Endometrial microvascular endothelial cells (primary cell): ENCODE data around the gene KRTAP16-1. TPM values are rescaled to one million over a fixed set of nuclear protein-coding genes. Genes with fewer than 3 reads are reported as not detected.

ENCODE experiments used
- in situ Hi-C: cut with HindIII; loops from 2 replicates; pipeline ENCODE4 v1.10.0; 2017; ENCODE audit warnings: low sequenced_read_pairs, low pct_unique_long_range_greater_than_20kb; ENCODE audit errors: inconsistent ontology term
- total RNA-seq: library from RNA; depleted of rRNA; stranded (reverse); fragments of >200 nt; gene quantifications from one replicate; pipeline ENCODE4 v1.2.3, GENCODE V29; 2015; ENCODE audit errors: inconsistent ontology term

The KRTAP16-1 gene
- total RNA-seq, 1 donor from 2014 or later: not detected

DNA sequence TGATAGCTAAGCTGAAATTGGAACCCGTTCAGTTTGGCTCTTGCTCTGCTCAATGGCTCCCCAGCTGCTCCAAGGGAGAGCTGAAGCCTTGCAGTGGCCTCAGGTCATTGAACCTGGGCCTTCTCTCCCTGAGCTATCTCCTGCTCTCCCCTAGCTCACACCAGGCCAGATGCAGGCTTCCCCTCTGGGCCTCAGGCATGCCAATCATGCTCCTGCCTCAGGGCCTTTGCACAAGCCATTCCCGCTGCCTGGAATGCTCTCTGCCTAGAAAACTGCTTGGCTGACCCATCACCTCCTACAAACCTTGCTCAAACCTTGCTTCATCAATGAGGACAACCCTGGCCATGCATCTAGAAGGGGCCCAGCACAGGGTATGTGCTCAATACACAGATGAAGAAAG, 23.1 kb upstream of the KRTAP16-1 start:
- in situ Hi-C loops: no loop called here

DNA sequence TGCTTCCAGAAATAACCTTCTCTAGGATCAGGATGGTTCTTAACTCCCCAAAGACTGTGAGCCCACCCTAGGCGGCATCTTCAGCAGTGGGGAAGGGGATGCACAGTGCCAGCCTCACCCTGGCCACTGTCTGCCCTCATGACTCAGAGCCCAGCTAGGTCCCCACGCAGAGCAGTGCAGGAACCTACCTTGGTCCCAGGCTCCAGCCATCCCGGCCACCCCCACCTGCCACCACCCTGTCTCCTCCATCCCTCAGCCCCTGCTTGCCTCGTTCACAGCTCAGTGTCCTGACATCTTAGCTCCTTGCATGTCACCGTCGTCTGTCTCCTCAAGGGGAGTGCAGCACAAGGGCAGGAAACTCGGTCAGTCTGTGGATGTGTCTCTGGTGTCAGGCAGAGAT, 22.5 kb upstream of the KRTAP16-1 start:
- in situ Hi-C loops: no loop called here

DNA sequence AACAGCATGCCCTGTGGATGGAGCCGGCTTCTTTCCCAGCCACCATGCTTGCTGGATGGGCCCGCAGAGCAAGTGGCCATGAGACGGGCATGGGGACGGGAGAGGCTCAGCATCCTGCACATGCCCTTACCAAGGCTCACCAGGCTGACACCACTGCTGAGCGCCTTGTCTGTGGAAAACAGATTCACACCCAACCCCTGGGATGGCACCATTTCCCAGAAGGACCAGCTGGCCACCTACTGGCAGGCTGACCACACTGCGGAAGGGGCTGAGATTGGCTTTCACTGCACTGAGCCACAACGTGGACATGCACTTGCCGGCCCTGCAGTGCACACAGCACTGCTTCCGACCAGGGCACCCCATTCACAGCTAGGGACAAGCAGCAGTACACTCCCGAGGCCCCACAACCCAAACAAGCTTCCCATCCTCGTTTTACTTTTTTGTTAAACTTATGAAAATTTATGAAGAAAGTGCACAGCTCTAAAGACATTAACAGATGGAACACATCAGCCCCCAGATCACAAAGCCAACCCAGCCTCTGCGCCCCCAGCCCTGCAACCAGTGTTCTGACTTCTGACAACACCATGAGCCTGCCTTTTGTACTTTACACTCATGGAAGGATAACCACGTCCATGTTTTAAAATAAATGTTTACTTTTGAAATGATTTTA, 20.3 kb upstream of the KRTAP16-1 start:
- in situ Hi-C loops: no loop called here

DNA sequence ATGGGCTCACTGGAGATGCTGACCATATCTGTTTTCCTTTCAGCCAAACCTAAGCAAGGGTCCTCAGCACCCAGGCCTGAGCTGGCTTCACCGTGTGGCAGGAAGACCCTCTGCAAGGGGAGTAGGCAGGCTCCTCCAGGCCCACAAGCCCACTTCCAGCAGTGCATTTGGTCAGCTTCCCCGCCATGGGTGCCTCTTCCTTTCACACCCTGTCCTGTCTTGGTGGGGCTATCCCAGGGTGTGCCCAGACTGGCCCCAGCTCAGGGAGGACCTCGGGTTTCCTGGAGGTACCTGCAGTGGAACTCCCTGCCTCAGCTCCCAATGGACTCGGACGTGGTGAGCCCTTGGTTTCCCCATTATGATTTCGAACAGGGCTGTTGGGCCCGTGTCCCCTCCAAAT, 19.1 kb upstream of the KRTAP16-1 start:
- in situ Hi-C loops: no loop called here

DNA sequence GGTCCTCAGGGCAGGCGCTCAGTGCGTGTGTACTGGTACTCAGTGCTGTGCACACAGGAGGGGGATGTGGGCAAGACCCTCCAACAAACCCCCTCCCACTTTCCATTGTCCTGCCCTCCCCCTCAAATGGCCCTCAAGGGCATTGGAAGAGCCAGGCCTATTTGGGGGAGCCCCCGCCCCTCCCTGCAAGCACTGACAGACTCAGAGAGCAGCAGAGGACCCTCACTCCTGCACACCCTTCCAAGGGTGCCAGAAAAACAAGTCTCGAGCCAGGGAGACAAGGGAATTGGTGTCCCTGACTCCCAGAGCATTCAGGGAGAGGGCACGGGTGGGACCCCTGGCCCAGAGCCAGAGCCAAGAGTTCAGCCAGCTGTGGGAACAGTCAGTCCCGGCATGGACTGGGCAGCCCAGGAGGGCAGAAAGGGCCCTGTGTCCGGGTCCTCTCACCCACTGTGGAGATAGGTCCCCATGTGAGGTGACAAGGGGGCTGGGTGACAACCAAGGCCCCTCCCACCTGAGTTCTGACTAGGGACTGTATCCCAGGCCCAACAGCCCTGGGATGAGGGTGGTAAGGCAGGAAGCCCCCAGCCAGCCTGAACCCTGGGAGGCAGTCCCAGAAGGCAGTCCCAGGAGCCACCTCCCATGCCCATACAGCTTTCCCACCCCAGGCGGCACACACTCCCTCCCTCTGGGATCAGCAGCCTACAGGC, 18.5 kb upstream of the KRTAP16-1 start:
- in situ Hi-C loops: no loop called here

DNA sequence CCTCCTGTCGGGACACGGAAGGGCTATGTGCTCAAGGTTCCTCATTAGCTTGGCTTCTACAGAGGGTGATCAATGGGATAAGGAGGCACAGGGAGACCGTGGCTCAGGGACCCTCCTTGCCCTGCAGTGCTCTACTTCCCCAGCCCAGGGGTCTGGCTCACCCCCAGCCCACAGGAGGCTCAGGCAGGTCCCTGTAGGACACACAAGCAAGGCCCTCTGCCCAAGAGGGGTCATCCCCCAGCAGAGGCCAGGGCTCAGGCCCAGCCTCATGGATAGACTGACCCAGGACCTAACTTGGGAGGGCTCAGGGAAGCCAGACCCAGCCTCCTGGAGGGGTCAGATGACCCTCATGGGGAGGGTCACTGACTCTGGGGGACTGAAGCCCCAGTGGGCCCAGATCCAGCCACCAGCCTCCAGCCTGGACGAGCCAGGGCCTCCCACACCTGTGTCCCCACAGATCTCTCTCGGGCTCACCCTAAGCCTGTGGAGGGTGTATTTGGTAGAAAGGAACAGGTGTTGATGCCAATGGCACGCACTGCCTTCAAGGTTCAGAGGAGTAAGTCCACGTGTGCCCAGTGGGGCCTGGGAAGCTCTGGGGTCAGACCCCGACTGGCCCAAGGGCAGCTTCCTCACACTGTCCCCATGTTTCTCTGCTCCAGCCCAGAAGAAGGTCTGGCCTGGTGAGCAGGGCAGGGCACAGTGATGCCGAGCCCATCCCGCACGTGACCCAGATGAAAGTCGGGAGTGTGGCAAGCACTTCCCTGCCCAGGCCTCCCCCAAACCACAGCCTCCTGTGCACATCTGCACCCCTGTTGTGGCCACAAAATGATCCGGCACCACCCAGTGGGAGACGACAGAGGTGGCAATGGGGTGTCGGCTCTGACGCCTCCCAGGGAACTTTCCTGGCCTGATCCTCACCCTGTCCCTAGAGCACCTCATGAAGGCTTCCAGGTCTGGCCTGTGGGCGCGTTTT, 17.4 kb upstream of the KRTAP16-1 start:
- in situ Hi-C loops: no loop called here

DNA sequence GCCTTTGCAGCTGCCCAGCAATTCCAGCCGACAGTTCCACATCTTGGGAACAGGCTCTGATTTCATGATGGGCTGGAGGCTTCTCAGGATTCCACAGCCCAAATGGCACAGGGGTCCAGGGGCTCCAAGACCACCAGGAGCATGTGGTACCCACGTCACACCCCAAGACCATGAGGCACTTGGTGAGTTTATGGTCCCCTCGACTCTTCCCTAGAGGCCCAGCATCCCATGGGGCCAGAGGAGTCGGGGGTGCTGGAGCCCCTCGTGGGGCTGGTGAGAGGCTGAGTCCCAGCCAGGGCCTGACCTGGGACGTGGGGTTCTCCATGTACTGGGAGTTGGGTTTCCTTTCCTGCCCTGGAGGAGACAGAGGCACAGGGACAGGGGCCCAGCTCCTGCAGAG, 16.5 kb upstream of the KRTAP16-1 start:
- in situ Hi-C loops: no loop called here

DNA sequence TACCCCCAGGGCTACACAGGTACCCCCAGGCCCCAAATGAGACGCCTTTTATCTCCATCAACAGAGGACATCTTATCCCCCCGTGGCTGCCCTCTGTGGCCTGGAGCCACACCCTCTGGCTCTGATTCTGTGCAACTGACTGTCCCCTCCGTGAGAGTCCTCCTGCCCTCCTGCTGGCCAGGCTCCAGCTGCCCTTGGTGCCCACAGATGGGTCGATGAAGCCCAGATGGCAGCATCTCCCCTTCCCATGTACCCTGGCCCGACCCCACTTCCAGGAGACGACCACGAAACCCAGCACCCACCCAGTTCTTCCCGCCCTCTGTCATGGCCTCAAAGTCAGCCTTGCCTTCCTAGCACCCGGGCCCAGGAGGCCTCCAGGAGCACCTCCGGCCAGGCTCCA, 16.0 kb upstream of the KRTAP16-1 start:
- in situ Hi-C loops: no loop called here

DNA sequence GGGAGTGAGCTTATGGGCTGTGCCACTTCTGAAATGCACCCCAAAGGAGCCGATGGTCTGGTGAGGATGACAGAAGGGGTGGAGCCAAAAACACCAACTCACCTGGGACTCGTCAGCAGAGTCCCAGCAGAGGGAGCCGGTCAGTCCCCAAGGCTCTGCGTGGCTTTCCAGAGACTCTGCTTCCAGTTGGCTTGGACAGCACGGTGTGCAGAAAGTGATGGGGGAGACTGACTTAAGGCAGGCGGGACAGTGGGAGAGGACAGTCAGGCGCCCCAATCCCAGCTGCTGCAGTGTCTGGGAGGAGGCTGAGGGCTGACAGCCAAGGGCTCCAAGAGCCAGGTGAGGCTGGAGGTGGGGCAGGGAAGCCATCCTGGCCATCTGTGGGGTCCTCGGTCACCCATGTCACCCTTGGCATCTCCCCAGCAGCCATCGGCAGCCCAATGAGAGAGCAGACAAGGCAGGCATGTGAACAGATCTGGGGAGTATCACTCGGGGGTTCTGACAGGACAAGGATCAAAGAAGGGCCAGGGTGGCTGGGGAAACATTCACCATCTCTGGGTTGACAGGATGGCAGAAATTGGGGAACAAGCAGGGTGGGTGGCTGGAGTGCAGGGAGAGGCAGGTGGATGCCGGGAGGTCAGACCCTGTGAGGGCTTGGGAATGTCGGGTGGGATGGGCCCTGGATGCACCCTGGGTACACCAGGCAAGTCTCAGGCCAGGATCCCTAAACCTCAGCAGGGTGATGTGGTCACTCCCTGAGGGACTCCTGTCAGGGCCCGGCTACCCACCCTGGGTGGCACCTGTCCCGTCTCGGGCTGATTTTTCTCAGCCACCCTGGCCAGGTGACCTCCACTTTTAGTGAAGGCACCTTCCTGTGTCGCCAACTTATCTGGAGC, 15.3 kb upstream of the KRTAP16-1 start:
- in situ Hi-C loops: no loop called here

DNA sequence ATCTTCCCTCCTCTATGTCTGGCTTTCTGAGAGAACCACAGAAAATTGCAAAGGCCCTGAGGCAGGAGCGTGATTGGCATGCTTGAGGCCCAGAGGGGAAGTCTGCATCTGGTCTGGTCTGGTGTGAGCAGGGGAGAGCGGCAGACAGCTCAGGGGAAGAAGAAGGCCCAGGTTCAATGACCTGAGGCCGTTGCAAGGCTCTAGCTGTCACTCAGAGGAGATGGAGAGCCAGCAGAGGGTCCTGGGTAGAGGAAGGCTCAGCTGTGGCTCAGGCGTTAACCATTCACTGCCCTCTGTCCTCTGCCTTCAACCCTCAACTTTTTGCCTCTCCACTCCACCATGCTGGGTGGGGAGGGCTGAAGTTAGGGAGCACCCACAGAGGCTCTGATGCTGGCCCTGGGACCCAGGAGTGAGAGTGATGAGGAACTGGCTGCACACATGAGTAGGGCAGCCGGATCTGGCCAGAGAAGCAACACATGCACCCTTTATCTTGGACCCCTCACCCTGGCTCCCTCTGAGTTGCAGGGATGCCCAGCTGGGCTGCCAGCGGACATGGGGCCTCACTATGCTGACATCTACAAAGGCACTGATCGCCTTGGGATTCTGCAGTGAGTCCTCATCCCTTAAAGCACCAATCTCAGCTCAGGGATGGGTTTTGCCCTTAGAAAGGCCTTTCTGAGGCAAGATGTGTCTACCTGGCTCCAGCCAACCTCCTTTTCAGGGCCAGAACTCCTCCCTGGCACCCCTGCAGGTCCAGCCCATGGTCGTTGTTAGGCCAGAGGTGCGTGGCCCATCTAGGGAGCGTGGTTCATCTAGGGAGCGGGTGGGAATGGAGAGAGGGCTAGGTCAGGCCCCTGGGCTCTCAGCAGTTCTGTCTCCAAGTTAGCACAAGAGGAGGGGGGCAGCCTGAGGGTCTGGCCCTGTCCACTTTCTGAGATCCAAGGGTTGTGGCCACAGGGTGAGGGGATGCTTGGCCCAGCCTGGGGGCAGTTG, 14.1 kb upstream of the KRTAP16-1 start:
- in situ Hi-C loops: no loop called here

DNA sequence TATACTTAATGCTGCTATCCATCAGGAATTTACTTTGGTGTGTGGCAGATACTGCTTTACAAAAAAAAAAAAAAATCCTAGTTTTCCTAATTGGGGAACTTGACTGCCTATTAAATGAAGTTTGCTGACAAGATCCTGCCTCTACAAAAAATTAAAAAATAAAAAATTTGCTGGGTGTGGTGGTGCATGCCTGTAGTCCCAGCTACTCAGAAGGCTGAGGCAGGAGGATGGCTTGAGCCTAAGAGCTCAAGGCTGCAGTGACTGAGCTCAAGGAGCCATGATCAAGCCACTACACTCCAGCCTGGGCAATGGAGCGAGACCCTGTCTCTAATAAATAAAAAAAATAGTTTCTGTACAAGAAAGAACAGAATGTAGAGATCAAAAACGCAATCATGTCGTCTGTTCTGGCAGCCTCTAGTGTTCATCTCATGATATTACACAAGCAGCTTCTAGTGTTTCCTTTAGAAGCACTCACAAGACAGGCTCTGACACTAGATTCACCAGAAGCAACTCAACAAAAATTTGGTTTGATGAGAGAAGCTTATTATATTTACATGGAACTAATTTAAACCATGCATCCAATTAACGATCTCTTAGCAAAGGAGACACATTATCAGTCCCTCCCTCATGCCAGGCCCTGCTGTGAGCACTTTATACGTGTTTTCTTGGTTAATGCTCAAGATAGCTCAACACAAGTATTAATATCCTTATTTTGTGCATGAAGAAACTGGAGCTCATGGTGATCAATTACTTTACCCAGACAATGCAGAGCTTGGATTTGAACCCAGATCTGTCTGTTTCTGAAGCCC, 13.2 kb upstream of the KRTAP16-1 start:
- in situ Hi-C loops: no loop called here

DNA sequence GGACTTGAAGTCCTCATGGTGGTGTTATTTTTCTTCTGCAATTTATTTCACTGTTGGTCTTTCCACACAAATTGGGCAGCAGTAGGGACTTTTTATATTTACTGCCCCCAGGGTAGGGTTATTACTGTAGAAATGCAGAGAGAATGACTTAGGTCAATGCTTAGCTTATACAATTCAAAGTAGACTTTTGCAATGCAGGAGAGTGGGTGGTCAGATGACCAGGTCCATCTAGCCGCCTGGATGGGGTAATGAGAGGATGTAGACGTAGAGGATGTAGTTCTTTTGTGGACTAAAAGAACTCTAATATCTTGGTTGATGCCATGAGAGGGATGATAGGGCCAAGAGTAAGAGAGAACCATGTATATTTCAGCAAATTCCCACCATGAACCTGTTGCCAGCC, 9.1 kb upstream of the KRTAP16-1 start:
- in situ Hi-C loops: no loop called here

DNA sequence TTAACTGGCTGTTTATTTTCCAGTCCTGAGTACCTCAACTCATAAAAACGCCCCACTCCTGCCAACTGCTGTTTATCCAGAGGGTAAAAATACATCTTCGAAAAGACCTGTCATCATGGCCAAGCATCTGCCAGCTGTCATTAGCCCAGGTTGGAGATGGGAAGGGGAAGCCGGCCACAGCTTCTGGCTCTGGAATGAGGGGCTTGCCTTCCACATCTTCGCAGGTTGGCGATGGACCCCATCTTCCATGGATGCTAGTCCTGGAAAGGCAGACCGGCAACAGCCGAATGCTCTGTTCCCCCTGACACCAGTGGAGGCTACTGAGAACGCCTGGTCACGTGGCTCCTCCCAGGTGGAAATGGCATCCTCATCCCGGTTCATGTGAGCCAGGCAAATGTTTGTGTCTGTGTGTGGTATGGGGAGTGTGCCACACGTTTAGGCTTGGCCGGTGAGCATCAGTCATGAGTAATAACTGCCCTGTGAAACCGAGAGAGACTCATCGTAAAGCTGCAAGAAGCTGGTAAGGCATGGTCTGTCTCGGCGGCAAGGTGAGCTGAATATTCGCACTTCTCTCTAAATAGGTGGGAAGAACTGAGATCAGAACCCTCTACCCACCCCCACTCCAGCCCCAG, 6.8 kb upstream of the KRTAP16-1 start:
- in situ Hi-C loops: no loop called here

DNA sequence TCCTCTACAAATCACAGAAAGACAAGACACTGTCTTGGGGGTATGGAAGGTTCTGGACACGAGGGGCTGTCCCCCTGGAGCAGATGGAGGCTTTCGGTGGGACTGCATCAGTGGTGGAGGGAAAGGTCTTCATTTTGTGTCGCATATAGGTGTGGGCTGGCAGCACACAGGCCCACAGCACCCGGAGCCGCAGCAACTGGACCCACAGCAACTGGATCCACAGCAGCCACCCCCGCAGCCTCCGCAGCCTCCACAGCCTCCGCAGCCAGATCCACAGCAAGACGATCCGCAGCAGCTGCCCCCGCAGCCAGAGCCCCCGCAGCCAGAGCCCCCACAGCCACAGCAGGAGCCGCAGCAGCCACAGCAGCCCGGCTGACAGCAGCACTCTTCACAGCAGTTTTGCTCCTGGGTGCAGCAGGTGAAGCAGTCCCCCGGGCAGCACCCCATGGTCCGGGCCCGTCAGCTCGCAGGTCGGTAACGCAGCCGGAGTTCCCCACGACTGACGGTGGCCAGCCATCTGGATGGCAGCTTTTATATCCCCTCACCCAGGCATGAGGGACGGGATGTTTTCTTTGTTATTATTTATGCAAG, 6.2 kb upstream of the KRTAP16-1 start, which contains the start of gene KRTAP17-1:
TSS of gene KRTAP17-1 (minus strand) at position 507 of the 591 bp plus-strand sequence. CDS start at position 447, 60 bp downstream.
- in situ Hi-C loops: no loop called here

DNA sequence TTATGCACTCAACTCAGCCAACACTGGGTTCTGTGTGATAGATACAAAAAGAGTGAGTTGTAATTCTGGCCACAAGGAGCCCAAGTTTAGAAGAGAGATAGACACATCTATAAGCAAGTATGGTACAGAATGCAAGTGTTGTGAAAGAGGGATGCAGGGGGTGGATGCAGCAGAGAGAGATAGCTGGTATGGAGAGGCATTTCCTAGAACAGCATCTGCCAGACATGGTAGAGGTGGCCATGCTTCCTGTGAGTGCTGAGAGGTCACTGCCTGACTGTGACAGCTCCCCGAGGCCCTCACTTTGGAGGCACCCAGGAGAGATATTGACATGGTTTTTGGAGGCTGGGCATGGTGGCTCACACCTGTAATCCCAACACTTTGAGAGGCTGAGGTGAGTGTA, 2.0 kb upstream of the KRTAP16-1 start:
- in situ Hi-C loops: no loop called here
